ENCODE data around the gene SP7.
A peak's percentile ranks its signal among the peaks of the same experiment; 100 is the strongest.

SP7 gene

DNA sequence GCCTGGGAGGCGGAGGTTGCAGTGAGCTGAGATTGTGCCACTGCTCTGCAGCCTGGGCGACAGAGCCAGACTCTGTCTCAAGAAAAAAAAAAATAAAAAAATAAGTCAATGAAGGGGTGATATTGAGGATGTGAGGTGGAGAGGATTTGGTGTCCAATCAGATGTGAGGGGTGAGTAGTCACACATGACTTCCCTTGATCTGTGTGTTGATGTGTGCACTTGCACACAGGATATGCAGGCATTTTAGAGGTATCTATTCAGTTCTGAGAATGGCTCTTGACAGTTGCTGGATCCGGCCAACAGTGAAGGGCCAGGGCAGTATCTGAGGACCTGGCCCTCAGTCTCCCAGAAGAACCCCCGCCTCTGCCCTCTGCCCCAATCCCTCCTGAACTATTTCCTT, 7.8 kb upstream of the SP7 start:
- Histone ChIP-seq H4K8ac (ENCODE audit: low read length) (peak overlapping the region; percentile 89), H3K14ac (ENCODE audit: low read length in 2 of 2) (no peak overlapping the region), H3K23ac (ENCODE audit: low read length in 2 of 2) (no peak overlapping the region), H2BK5ac (ENCODE audit: low read depth, low read length, poor library complexity, severe bottlenecking) (no peak overlapping the region), H3K27ac (ENCODE audit: low read length, poor library complexity, severe bottlenecking) (no peak overlapping the region), H3K4me3 (ENCODE audit: insufficient read depth in 1 of 2, low read depth in 1 of 2, low read length in 2 of 2) (no peak overlapping the region), H2AK5ac (ENCODE audit: low read length, severe bottlenecking) (no peak overlapping the region), H2AFZ (ENCODE audit: low read depth, low read length) (peak overlapping the region; percentile 83), H3K18ac (ENCODE audit: low read depth in 1 of 2, low read length in 2 of 2) (no peak overlapping the region), H3K9me3 (ENCODE audit: control insufficient read depth, low read length) (no peaks in the 10 kb centered on the region), H4K91ac (ENCODE audit: low read length) (no peak overlapping the region), H2BK12ac (ENCODE audit: low read length in 2 of 2) (peak overlapping the region in 1 of 2 experiments; percentile 33), H3K36me3 (ENCODE audit: control insufficient read depth in 1 of 2, insufficient read depth in 2 of 2, low read depth in 1 of 2, low read length in 2 of 2) (no peaks in the 10 kb centered on the region), H3K27me3 (ENCODE audit: control insufficient read depth in 1 of 2, insufficient read depth in 1 of 2, low read length in 2 of 2) (peaks cover 7 to 17% of the 10 kb centered on the region in 2 experiments), H2BK15ac (ENCODE audit: low read depth, poor library complexity, severe bottlenecking) (no peak overlapping the region), H3K4me1 (ENCODE audit: control insufficient read depth, insufficient read depth, low read depth, low read length) (peaks cover 16% of the 10 kb centered on the region), H3K9ac (ENCODE audit: low read length) (peak overlapping the region; percentile 75), H3K4me2 (ENCODE audit: low read length, poor library complexity, severe bottlenecking) (no peak overlapping the region), H3K79me1 (replicated peaks; ENCODE audit: low read length, poor library complexity, severe bottlenecking) (no peaks in the 10 kb centered on the region), H2BK120ac (ENCODE audit: low read depth, low read length) (no peak overlapping the region), H3K4ac (ENCODE audit: low read depth in 1 of 2, low read length in 2 of 2) (no peak overlapping the region)
- DNase-seq: no peak
- 97% methylated on average over 4 of the region's 4 CpGs for WGBS

GRCh38 chr12:53343449-53343848, 7.3 kb upstream of the SP7 start:
- Histone ChIP-seq H3K4me3 (ENCODE audit: insufficient read depth in 1 of 2, low read depth in 1 of 2, low read length in 2 of 2) (no peak overlapping the region), H3K23ac (ENCODE audit: low read length in 2 of 2) (no peak overlapping the region), H2AK5ac (ENCODE audit: low read length, severe bottlenecking) (no peak overlapping the region), H3K9me3 (ENCODE audit: control insufficient read depth, low read length) (no peaks in the 10 kb centered on the region), H4K8ac (ENCODE audit: low read length) (no peak overlapping the region), H3K9ac (ENCODE audit: low read length) (no peak overlapping the region), H3K27me3 (ENCODE audit: control insufficient read depth in 1 of 2, insufficient read depth in 1 of 2, low read length in 2 of 2) (peaks cover 12 to 23% of the 10 kb centered on the region in 2 experiments), H3K79me1 (replicated peaks; ENCODE audit: low read length, poor library complexity, severe bottlenecking) (no peaks in the 10 kb centered on the region), H2BK5ac (ENCODE audit: low read depth, low read length, poor library complexity, severe bottlenecking) (no peak overlapping the region), H3K14ac (ENCODE audit: low read length in 2 of 2) (no peak overlapping the region), H3K18ac (ENCODE audit: low read depth in 1 of 2, low read length in 2 of 2) (no peak overlapping the region), H2BK120ac (ENCODE audit: low read depth, low read length) (no peak overlapping the region), H2BK12ac (ENCODE audit: low read length in 2 of 2) (no peak overlapping the region), H4K91ac (ENCODE audit: low read length) (no peak overlapping the region), H2AFZ (ENCODE audit: low read depth, low read length) (no peak overlapping the region), H3K27ac (ENCODE audit: low read length, poor library complexity, severe bottlenecking) (no peak overlapping the region), H3K36me3 (ENCODE audit: control insufficient read depth in 1 of 2, insufficient read depth in 2 of 2, low read depth in 1 of 2, low read length in 2 of 2) (no peaks in the 10 kb centered on the region), H2BK15ac (ENCODE audit: low read depth, poor library complexity, severe bottlenecking) (no peak overlapping the region), H3K4me1 (ENCODE audit: control insufficient read depth, insufficient read depth, low read depth, low read length) (peaks cover 16% of the 10 kb centered on the region), H3K4me2 (ENCODE audit: low read length, poor library complexity, severe bottlenecking) (no peak overlapping the region), H3K4ac (ENCODE audit: low read depth in 1 of 2, low read length in 2 of 2) (no peak overlapping the region)
- 62% methylated on average over 2 of the region's 3 CpGs for WGBS
- DNase-seq: no peak

DNA sequence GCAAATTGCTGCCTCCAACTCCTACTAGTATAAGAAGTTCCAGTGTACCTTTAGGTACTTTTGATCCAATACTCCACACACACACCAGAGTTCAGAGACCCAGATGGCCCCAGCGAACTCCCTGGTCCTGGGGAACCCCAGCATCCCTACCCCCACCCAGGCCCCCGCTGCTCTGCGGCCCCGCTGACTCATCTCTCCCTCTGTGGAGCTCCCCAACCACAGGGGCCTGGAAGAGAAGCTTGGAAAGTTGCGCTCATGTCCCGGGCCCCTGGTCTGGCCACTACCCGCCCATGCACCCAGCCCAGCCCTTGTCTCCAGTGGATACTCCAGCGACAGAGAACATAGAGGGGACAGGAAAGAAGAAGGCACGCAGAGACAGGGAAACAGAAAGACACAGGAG, 4.2 kb upstream of the SP7 start:
- H3K18ac ChIP-seq (ENCODE audit: low read depth in 1 of 2, low read length in 2 of 2): no peak overlapping the region
- no peak for DNase-seq
- H2AK5ac ChIP-seq (ENCODE audit: low read length, severe bottlenecking): no peak overlapping the region

DNA sequence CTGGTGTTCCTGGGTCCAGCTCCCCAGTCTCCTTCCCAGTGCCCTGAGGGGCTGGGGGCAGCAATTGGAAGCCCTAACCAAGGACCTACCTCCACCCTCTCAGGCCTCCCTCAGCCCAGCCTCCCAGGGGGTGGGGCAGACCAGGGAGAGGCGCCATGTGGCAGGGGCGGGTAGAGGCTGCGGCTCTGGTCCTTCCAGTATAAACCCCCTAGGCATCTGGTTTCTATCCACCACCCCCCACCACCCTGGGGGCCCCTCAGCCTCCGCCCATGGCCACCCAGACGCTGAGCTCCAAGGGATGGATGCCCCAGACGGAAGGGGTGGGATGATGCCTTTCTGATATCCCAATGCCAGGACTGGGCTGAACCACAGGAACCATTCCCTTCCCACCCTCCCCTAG, 2.8 kb upstream of the SP7 start:
- Histone ChIP-seq H3K9ac (ENCODE audit: low read length) (no peak overlapping the region), H2AK5ac (ENCODE audit: low read length, severe bottlenecking) (no peak overlapping the region), H3K9me3 (ENCODE audit: control insufficient read depth, low read length) (no peaks in the 10 kb centered on the region), H4K91ac (ENCODE audit: low read length) (no peak overlapping the region), H3K4me3 (ENCODE audit: insufficient read depth in 1 of 2, low read depth in 1 of 2, low read length in 2 of 2) (no peak overlapping the region), H3K79me1 (replicated peaks; ENCODE audit: low read length, poor library complexity, severe bottlenecking) (no peaks in the 10 kb centered on the region), H3K36me3 (ENCODE audit: control insufficient read depth in 1 of 2, insufficient read depth in 2 of 2, low read depth in 1 of 2, low read length in 2 of 2) (no peaks in the 10 kb centered on the region), H4K8ac (ENCODE audit: low read length) (no peak overlapping the region), H3K23ac (ENCODE audit: low read length in 2 of 2) (no peak overlapping the region), H3K4ac (ENCODE audit: low read depth in 1 of 2, low read length in 2 of 2) (no peak overlapping the region), H3K27me3 (ENCODE audit: control insufficient read depth in 1 of 2, insufficient read depth in 1 of 2, low read length in 2 of 2) (peaks cover 53 to 67% of the 10 kb centered on the region in 2 experiments), H2BK5ac (ENCODE audit: low read depth, low read length, poor library complexity, severe bottlenecking) (no peak overlapping the region), H2BK12ac (ENCODE audit: low read length in 2 of 2) (no peak overlapping the region), H3K27ac (ENCODE audit: low read length, poor library complexity, severe bottlenecking) (no peak overlapping the region), H3K18ac (ENCODE audit: low read depth in 1 of 2, low read length in 2 of 2) (no peak overlapping the region), H2BK15ac (ENCODE audit: low read depth, poor library complexity, severe bottlenecking) (no peak overlapping the region), H3K4me1 (ENCODE audit: control insufficient read depth, insufficient read depth, low read depth, low read length) (peaks cover 1% of the 10 kb centered on the region), H2BK120ac (ENCODE audit: low read depth, low read length) (no peak overlapping the region), H3K14ac (ENCODE audit: low read length in 2 of 2) (no peak overlapping the region), H2AFZ (ENCODE audit: low read depth, low read length) (no peak overlapping the region), H3K4me2 (ENCODE audit: low read length, poor library complexity, severe bottlenecking) (no peak overlapping the region)
- no peak for DNase-seq
- 61% methylated on average over 2 of the region's 6 CpGs for WGBS

More for the DNA sequence above, 4.2 kb upstream of the SP7 start:
- Histone ChIP-seq H2BK120ac (ENCODE audit: low read depth, low read length) (no peak overlapping the region), H2BK5ac (ENCODE audit: low read depth, low read length, poor library complexity, severe bottlenecking) (no peak overlapping the region), H3K14ac (ENCODE audit: low read length in 2 of 2) (no peak overlapping the region), H3K4me2 (ENCODE audit: low read length, poor library complexity, severe bottlenecking) (no peak overlapping the region), H4K8ac (ENCODE audit: low read length) (no peak overlapping the region), H3K27ac (ENCODE audit: low read length, poor library complexity, severe bottlenecking) (no peak overlapping the region), H2AFZ (ENCODE audit: low read depth, low read length) (no peak overlapping the region), H4K91ac (ENCODE audit: low read length) (no peak overlapping the region), H3K4ac (ENCODE audit: low read depth in 1 of 2, low read length in 2 of 2) (no peak overlapping the region), H3K9ac (ENCODE audit: low read length) (no peak overlapping the region), H2BK12ac (ENCODE audit: low read length in 2 of 2) (no peak overlapping the region), H2BK15ac (ENCODE audit: low read depth, poor library complexity, severe bottlenecking) (no peak overlapping the region), H3K4me1 (ENCODE audit: control insufficient read depth, insufficient read depth, low read depth, low read length) (peaks cover 9% of the 10 kb centered on the region), H3K36me3 (ENCODE audit: control insufficient read depth in 1 of 2, insufficient read depth in 2 of 2, low read depth in 1 of 2, low read length in 2 of 2) (no peaks in the 10 kb centered on the region), H3K23ac (ENCODE audit: low read length in 2 of 2) (no peak overlapping the region), H3K9me3 (ENCODE audit: control insufficient read depth, low read length) (no peaks in the 10 kb centered on the region), H3K27me3 (ENCODE audit: control insufficient read depth in 1 of 2, insufficient read depth in 1 of 2, low read length in 2 of 2) (peaks cover 42 to 52% of the 10 kb centered on the region in 2 experiments), H3K79me1 (replicated peaks; ENCODE audit: low read length, poor library complexity, severe bottlenecking) (no peaks in the 10 kb centered on the region), H3K4me3 (ENCODE audit: insufficient read depth in 1 of 2, low read depth in 1 of 2, low read length in 2 of 2) (no peak overlapping the region)
- WGBS: 90% methylated on average over 9 of the region's 9 CpGs

All from mesenchymal stem cell (in vitro differentiated cells and primary cell).